ENCODE data around the gene SNAPC2. TPM values are rescaled to one million over a fixed set of nuclear protein-coding genes. Genes with fewer than 3 reads are reported as not detected.

The SNAPC2 gene
- total and polyA plus RNA-seq, 7 donors: 11.6 to 31.2 (median 20.3) TPM

GRCh38 chr19:7898967-7899366, 21.2 kb upstream of the SNAPC2 start:
- 92 to 97% methylated on average over 16 of the region's 16 CpGs for WGBS, 2 donors
- no peak for DNase-seq
- intact Hi-C loops (cut with DNase I): no loop called here
- Histone ChIP-seq H3K27ac (no peak overlapping the region), H3K36me3 (no peaks in the 10 kb centered on the region), H3K4me3 (no peak overlapping the region), H3K9me3 (no peaks in the 10 kb centered on the region), H3K27me3 (peaks cover 0 to 18% (median 12%) of the 10 kb centered on the region in 3 donors), H3K4me1 (peaks cover 0 to 9% (median 9%) of the 10 kb centered on the region in 4 donors)
- no peak for TF ChIP-seq POLR2AphosphoS5 (IDR thresholded peaks at IDR 0.05)
- TF ChIP-seq, protein P1, sequence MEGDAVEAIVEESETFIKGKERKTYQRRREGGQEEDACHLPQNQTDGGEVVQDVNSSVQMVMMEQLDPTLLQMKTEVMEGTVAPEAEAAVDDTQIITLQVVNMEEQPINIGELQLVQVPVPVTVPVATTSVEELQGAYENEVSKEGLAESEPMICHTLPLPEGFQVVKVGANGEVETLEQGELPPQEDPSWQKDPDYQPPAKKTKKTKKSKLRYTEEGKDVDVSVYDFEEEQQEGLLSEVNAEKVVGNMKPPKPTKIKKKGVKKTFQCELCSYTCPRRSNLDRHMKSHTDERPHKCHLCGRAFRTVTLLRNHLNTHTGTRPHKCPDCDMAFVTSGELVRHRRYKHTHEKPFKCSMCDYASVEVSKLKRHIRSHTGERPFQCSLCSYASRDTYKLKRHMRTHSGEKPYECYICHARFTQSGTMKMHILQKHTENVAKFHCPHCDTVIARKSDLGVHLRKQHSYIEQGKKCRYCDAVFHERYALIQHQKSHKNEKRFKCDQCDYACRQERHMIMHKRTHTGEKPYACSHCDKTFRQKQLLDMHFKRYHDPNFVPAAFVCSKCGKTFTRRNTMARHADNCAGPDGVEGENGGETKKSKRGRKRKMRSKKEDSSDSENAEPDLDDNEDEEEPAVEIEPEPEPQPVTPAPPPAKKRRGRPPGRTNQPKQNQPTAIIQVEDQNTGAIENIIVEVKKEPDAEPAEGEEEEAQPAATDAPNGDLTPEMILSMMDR (IDR thresholded peaks at IDR 0.05): no peak
- no peak for TF ChIP-seq EP300 (IDR thresholded peaks at IDR 0.05)
- no peak for TF ChIP-seq POLR2A (IDR thresholded peaks at IDR 0.05)

- no peaks in the 10 kb centered on the region for H3K9me3 ChIP-seq
- H3K27ac ChIP-seq: no peak overlapping the region
- whole genome bisulfite sequencing, 2 donors: 94 to 95% methylated on average over 34 of the region's 34 CpGs
- no peak for DNase-seq
- H3K36me3 ChIP-seq: no peaks in the 10 kb centered on the region
- H3K4me1 ChIP-seq: peaks cover 0 to 17% (median 15%) of the 10 kb centered on the region in 4 donors
- peaks cover 0 to 9% (median 4%) of the 10 kb centered on the region in 3 donors for H3K27me3 ChIP-seq
- intact Hi-C loops (cut with DNase I): loop anchor here (5.0 kb wide), 1 partner anchor 33 kb away; no protein-coding TSS in a partner anchor
- no peak overlapping the region for H3K4me3 ChIP-seq
- TF ChIP-seq POLR2A (IDR thresholded peaks at IDR 0.05) (no peak), POLR2AphosphoS5 (IDR thresholded peaks at IDR 0.05) (no peak), EP300 (IDR thresholded peaks at IDR 0.05) (no peak)
- TF ChIP-seq, protein P1 (IDR thresholded peaks at IDR 0.05): no peak
Measured at GRCh38 chr19:7899751-7900378, 20.3 kb upstream of the SNAPC2 start.

GRCh38 chr19:7900401-7900870, 19.7 kb upstream of the SNAPC2 start:
- Histone ChIP-seq H3K27me3 (peaks cover 0 to 3% (median 0%) of the 10 kb centered on the region in 3 donors), H3K4me3 (no peak overlapping the region), H3K4me1 (peaks cover 0 to 23% (median 20%) of the 10 kb centered on the region in 4 donors), H3K27ac (no peak overlapping the region), H3K36me3 (no peaks in the 10 kb centered on the region), H3K9me3 (no peaks in the 10 kb centered on the region)
- intact Hi-C loops (cut with DNase I): loop anchor here (5.0 kb wide), 1 partner anchor 33 kb away; no protein-coding TSS in a partner anchor
- no peak for TF ChIP-seq POLR2A (IDR thresholded peaks at IDR 0.05)
- no peak for TF ChIP-seq POLR2AphosphoS5 (IDR thresholded peaks at IDR 0.05)
- no peak for TF ChIP-seq EP300 (IDR thresholded peaks at IDR 0.05)
- TF ChIP-seq, protein P1 (IDR thresholded peaks at IDR 0.05): no peak
- 87 to 91% methylated on average over 21 of the region's 21 CpGs for WGBS, 2 donors
- no peak for DNase-seq

- 85 to 86% methylated on average over 3 of the region's 3 CpGs for WGBS, 2 donors
- TF ChIP-seq POLR2AphosphoS5 (IDR thresholded peaks at IDR 0.05) (no peak), POLR2A (IDR thresholded peaks at IDR 0.05) (no peak)
- TF ChIP-seq, protein P1 (IDR thresholded peaks at IDR 0.05): no peak
Measured at GRCh38 chr19:7900931-7901330, 19.2 kb upstream of the SNAPC2 start.

More at GRCh38 chr19:7900931-7901330, 19.2 kb upstream of the SNAPC2 start:
- Histone ChIP-seq H3K36me3 (peaks cover 0 to 4% (median 3%) of the 10 kb centered on the region in 4 donors), H3K4me1 (peaks cover 0 to 28% (median 25%) of the 10 kb centered on the region in 4 donors), H3K27ac (no peak overlapping the region), H3K9me3 (no peaks in the 10 kb centered on the region), H3K27me3 (no peaks in the 10 kb centered on the region), H3K4me3 (no peak overlapping the region)
- no peak for DNase-seq
- intact Hi-C loops (cut with DNase I): loop anchor here (5.0 kb wide), 1 partner anchor 34 kb away; no protein-coding TSS in a partner anchor
